Left lung (tissue), 10 donors: ENCODE data around the gene KIF5C. TPM values are rescaled to one million over a fixed set of nuclear protein-coding genes. Genes with fewer than 3 reads are reported as not detected.
A peak's percentile ranks its signal among the peaks of the same experiment; 100 is the strongest.

Experiments used
- ATAC-seq: fragments of 200-7000 bp; cut with Tn5 transposase; one replicate; pipeline ENCODE4 v1.9.1; 2020; ENCODE audit warnings: moderate library complexity
- DNase-seq, 4 donors: peaks; one replicate each; pipeline ENCODE4 v3.0.0-alpha.2; 2013 to 2020
- H3K27ac ChIP-seq, 2 donors: fragments of 200-600 bp; sonication (generic) in 1 of 2; one replicate each; pipeline versions ENCODE4 v1.5.0 to v1.8.0; 2020 to 2021
- H3K27me3 ChIP-seq, 2 donors: fragments of 200-600 bp; sonication (generic) in 1 of 2; one replicate each; pipeline versions ENCODE4 v1.5.0 to v1.8.0; 2020 to 2021
- H3K36me3 ChIP-seq, 2 donors: fragments of 200-600 bp; sonication (generic) in 1 of 2; one replicate each; pipeline versions ENCODE4 v1.5.0 to v1.8.0; 2020 to 2021
- H3K4me1 ChIP-seq, 2 donors: fragments of 200-600 bp; one replicate each; pipeline ENCODE4 v1.8.0; 2021
- H3K4me3 ChIP-seq, 2 donors: fragments of 200-600 bp; sonication (generic) in 1 of 2; one replicate each; pipeline versions ENCODE4 v1.5.0 to v1.8.0; 2020 to 2021; ENCODE audit warnings: mild to moderate bottlenecking in 1 of 2
- H3K9me3 ChIP-seq, 2 donors: fragments of 200-600 bp; sonication (generic) in 1 of 2; one replicate each; pipeline versions ENCODE4 v1.5.0 to v1.8.0; 2020 to 2021
- CTCF ChIP-seq, 2 donors: fragments of 200-600 bp; sonication (generic) in 1 of 2; IDR thresholded peaks; one replicate each; pipeline versions ENCODE4 v1.5.0 to v1.8.0; 2021; ENCODE audit warnings: antibody characterized with exemption in 2 of 2
- intact Hi-C, 2 donors: fragments of 100-400 bp; cut with DNase I; formaldehyde crosslinking; loops; one replicate each; pipeline versions ENCODE4 v1.11.2 to v1.14.2; 2022
- polyA plus RNA-seq, 6 donors: library from polyadenylated mRNA; unstranded; fragments of 120-200 nt; gene quantifications; one replicate each; pipeline ENCODE4 v1.2.1, GENCODE V29; 2013; ENCODE audit not compliant: insufficient read length in 6 of 6
- total RNA-seq, 2 donors: library from RNA; stranded (reverse); fragmentation: NEBNext Ultra II Directional; extraction: Animal tissue kit (Norgen Biotek cat#: 25700); gene quantifications; one replicate each; pipeline ENCODE4 v1.2.1, GENCODE V29; 2021
- donor health status: DM: no; HTN: yes; CAD: no.
- donor health status: DM: no; HTN: no; CAD: no.

KIF5C gene
- total and polyA plus RNA-seq, 8 donors: 0.92 to 27.4 (median 20.3) TPM

- Histone ChIP-seq H3K4me3 (no peak overlapping the region), H3K27me3 (no peaks in the 10 kb centered on the region), H3K27ac (no peak overlapping the region), H3K36me3 (no peaks in the 10 kb centered on the region), H3K4me1 (peaks cover 0 to 5% of the 10 kb centered on the region in 2 donors), H3K9me3 (no peaks in the 10 kb centered on the region)
- DNase-seq (no peak), ATAC-seq (peak; percentile 55)
- TF ChIP-seq CTCF (IDR thresholded peaks at IDR 0.05): no peak
- intact Hi-C loops: no loop called here
Observed at GRCh38 chr2:149068996-149069888, 194.2 kb downstream of the KIF5C start.

- ATAC-seq (peak; percentile 24), DNase-seq (peak in 2 of 4 donors; percentile 63 to 80)
- intact Hi-C loops: no loop called here
- H3K27me3 ChIP-seq: no peaks in the 10 kb centered on the region
- no peaks in the 10 kb centered on the region for H3K9me3 ChIP-seq
- H3K4me3 ChIP-seq: no peak overlapping the region
- TF ChIP-seq CTCF (IDR thresholded peaks at IDR 0.05): no peak
- H3K36me3 ChIP-seq: no peaks in the 10 kb centered on the region
- H3K27ac ChIP-seq: no peak overlapping the region
- H3K4me1 ChIP-seq: peaks cover 0 to 5% of the 10 kb centered on the region in 2 donors
Observed at GRCh38 chr2:149070681-149071320, 195.8 kb downstream of the KIF5C start.

- ATAC-seq: peak; percentile 40
- H3K4me3 ChIP-seq: no peak overlapping the region
- no peaks in the 10 kb centered on the region for H3K9me3 ChIP-seq
- H3K27me3 ChIP-seq: no peaks in the 10 kb centered on the region
- no peak for TF ChIP-seq CTCF (IDR thresholded peaks at IDR 0.05)
- no peak for DNase-seq
- no peaks in the 10 kb centered on the region for H3K36me3 ChIP-seq
- intact Hi-C loops: no loop called here
- H3K4me1 ChIP-seq: peaks cover 0 to 2% of the 10 kb centered on the region in 2 donors
- no peak overlapping the region for H3K27ac ChIP-seq
Observed at GRCh38 chr2:149075105-149075504, 200.1 kb downstream of the KIF5C start.

- TF ChIP-seq CTCF (IDR thresholded peaks at IDR 0.05): no peak
- intact Hi-C loops: no loop called here
- H3K27me3 ChIP-seq: no peaks in the 10 kb centered on the region
- ATAC-seq (no peak), DNase-seq (peak in 1 of 4 donors; percentile 59)
- H3K9me3 ChIP-seq: no peaks in the 10 kb centered on the region
- H3K36me3 ChIP-seq: no peaks in the 10 kb centered on the region
- H3K4me1 ChIP-seq: no peaks in the 10 kb centered on the region
- no peak overlapping the region for H3K27ac ChIP-seq
- H3K4me3 ChIP-seq: no peak overlapping the region
Observed at GRCh38 chr2:149075853-149076252, 200.8 kb downstream of the KIF5C start.

Other genes with a start within 250 kb of the KIF5C start
- 10 to 100 TPM; 28.7 to 30.6 TPM for gene EPC2, start 230.5 kb upstream of the KIF5C start, total RNA-seq
- 10 to 100 TPM; 59.7 to 65.5 (median 61.3) TPM for gene EPC2, start 230.5 kb upstream of the KIF5C start, polyA plus RNA-seq
- gene LYPD6B, start 163.5 kb downstream of the KIF5C start, total RNA-seq: under 1 TPM; 0.79 to 0.81 TPM
- 10 to 100 TPM; 21.8 to 35.8 (median 26.3) TPM for gene LYPD6B, start 163.5 kb downstream of the KIF5C start, polyA plus RNA-seq